Smooth muscle cell (in vitro differentiated cells): ENCODE measurements around the gene CACTIN. TPM values are rescaled to one million over a fixed set of nuclear protein-coding genes. Genes with fewer than 3 reads are reported as not detected.
"Not testable (repeated sequence)": the region's sequence is repeated elsewhere in the genome, so short reads cannot be mapped to it uniquely, and the experiment has no call there.

Source experiments
- DNase-seq: peaks from one replicate; lab custom pipeline; 2025; ENCODE audit not compliant: unreplicated experiment; lab: John Stamatoyannopoulos, UW
- H2AFZ ChIP-seq: fragments of 200-600 bp; sonication (generic); 2 replicates; pipeline ENCODE4 v1.6.0; 2016; ENCODE audit warnings: antibody characterized with exemption, low read depth, mild to moderate bottlenecking
- H3F3A ChIP-seq: fragments of 200-600 bp; sonication (generic); 2 replicates; pipeline ENCODE4 v1.6.0; 2017; ENCODE audit warnings: antibody characterized with exemption, low read depth
- H3K27ac ChIP-seq: fragments of 200-600 bp; sonication (generic); 2 replicates; pipeline ENCODE4 v1.5.1; 2016; ENCODE audit warnings: low read depth, mild to moderate bottlenecking
- H3K27me3 ChIP-seq: fragments of 200-600 bp; sonication (generic); 2 replicates; pipeline ENCODE4 v1.6.1; 2016; ENCODE audit warnings: low read depth, mild to moderate bottlenecking
- H3K36me3 ChIP-seq: fragments of 200-600 bp; sonication (generic); 2 replicates; pipeline ENCODE4 v1.5.1; 2016; ENCODE audit warnings: low read depth
- H3K4me1 ChIP-seq: fragments of 200-600 bp; sonication (generic); 2 replicates; pipeline ENCODE4 v1.5.1; 2016; ENCODE audit warnings: low read depth
- H3K4me2 ChIP-seq: fragments of 200-600 bp; sonication (generic); 2 replicates; pipeline ENCODE4 v1.6.0; 2016; ENCODE audit warnings: mild to moderate bottlenecking
- H3K4me3 ChIP-seq: fragments of 200-600 bp; sonication (generic); 2 replicates; pipeline ENCODE4 v1.5.1; 2016; ENCODE audit warnings: mild to moderate bottlenecking
- H3K79me2 ChIP-seq: fragments of 200-600 bp; sonication (generic); 2 replicates; pipeline ENCODE4 v1.6.0; 2016; ENCODE audit warnings: low read depth, mild to moderate bottlenecking
- H3K9ac ChIP-seq: fragments of 200-600 bp; sonication (generic); 2 replicates; pipeline ENCODE4 v1.6.0; 2016; ENCODE audit warnings: low read depth
- H3K9me3 ChIP-seq: fragments of 200-600 bp; sonication (generic); replicated peaks from 2 replicates; pipeline ENCODE4 v1.5.1; 2016; ENCODE audit warnings: low read depth
- H4K20me1 ChIP-seq: fragments of 200-600 bp; sonication (generic); 2 replicates; pipeline ENCODE4 v1.6.0; 2016; ENCODE audit warnings: low read depth
- WGBS: methylation state at CpG from one replicate; pipeline ENCODE4 v1.1.7; 2016; ENCODE audit warnings: low lambda C conversion rate; 5-methylcytosine and 5-hydroxymethylcytosine counted together
- polyA plus RNA-seq: library from polyadenylated mRNA; unstranded; fragments of >200 nt; fragmentation: Nextera tagmentation; extraction: Ambion mirVana; gene quantifications from 2 replicates; pipeline ENCODE4 v1.2.1, GENCODE V29; 2016
- total RNA-seq: library from RNA; depleted of rRNA; stranded (reverse); fragments of >200 nt; gene quantifications from 2 replicates; pipeline ENCODE4 v1.2.3, GENCODE V29; 2014
- TF ChIP-seq, protein P1 (sequence below): fragments of 200-600 bp; sonication (generic); IDR thresholded peaks from 2 replicates; pipeline ENCODE4 v1.5.1; 2017; ENCODE audit warnings: borderline replicate concordance, mild to moderate bottlenecking, antibody characterized with exemption; ENCODE audit not compliant: insufficient read depth, poor library complexity, severe bottlenecking

Gene CACTIN
- total and polyA plus RNA-seq, 2 experiments from 2014 or later, result 16.7 to 22.5 TPM

DNA sequence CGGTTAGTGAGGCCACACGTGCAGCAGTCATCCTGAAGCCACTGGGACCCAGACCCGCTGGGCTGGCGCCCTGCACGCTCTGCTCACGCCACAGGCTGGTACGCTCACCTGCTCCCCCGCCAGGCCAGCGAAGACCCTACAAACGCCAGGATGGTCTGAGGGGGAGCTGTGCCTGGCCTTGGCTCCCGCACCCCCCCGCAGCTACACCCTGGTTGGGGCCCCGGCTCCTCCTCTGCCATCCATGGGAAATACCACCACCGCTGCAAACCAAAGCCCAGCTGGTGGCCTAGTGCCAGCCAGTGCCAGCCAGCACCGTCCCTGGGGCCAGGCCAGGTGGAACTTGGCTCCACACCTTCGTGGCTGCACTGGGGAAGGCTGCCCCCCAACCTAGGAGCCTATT is 23.3 kb upstream of the CACTIN start:
- Histone ChIP-seq H3K4me3 (no peak overlapping the region), H2AFZ (no peak overlapping the region), H3K36me3 (no peaks in the 10 kb centered on the region), H3F3A (no peaks in the 10 kb centered on the region), H3K4me2 (no peak overlapping the region), H3K9me3 (no peaks in the 10 kb centered on the region), H3K27ac (no peak overlapping the region), H3K9ac (no peak overlapping the region), H3K79me2 (no peaks in the 10 kb centered on the region), H3K4me1 (no peaks in the 10 kb centered on the region), H4K20me1 (no peaks in the 10 kb centered on the region), H3K27me3 (no peaks in the 10 kb centered on the region)
- TF ChIP-seq, protein P1, sequence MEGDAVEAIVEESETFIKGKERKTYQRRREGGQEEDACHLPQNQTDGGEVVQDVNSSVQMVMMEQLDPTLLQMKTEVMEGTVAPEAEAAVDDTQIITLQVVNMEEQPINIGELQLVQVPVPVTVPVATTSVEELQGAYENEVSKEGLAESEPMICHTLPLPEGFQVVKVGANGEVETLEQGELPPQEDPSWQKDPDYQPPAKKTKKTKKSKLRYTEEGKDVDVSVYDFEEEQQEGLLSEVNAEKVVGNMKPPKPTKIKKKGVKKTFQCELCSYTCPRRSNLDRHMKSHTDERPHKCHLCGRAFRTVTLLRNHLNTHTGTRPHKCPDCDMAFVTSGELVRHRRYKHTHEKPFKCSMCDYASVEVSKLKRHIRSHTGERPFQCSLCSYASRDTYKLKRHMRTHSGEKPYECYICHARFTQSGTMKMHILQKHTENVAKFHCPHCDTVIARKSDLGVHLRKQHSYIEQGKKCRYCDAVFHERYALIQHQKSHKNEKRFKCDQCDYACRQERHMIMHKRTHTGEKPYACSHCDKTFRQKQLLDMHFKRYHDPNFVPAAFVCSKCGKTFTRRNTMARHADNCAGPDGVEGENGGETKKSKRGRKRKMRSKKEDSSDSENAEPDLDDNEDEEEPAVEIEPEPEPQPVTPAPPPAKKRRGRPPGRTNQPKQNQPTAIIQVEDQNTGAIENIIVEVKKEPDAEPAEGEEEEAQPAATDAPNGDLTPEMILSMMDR, result no peak
- WGBS, result 97% methylated on average over 16 of the region's 16 CpGs
- DNase-seq, result no peak

DNA sequence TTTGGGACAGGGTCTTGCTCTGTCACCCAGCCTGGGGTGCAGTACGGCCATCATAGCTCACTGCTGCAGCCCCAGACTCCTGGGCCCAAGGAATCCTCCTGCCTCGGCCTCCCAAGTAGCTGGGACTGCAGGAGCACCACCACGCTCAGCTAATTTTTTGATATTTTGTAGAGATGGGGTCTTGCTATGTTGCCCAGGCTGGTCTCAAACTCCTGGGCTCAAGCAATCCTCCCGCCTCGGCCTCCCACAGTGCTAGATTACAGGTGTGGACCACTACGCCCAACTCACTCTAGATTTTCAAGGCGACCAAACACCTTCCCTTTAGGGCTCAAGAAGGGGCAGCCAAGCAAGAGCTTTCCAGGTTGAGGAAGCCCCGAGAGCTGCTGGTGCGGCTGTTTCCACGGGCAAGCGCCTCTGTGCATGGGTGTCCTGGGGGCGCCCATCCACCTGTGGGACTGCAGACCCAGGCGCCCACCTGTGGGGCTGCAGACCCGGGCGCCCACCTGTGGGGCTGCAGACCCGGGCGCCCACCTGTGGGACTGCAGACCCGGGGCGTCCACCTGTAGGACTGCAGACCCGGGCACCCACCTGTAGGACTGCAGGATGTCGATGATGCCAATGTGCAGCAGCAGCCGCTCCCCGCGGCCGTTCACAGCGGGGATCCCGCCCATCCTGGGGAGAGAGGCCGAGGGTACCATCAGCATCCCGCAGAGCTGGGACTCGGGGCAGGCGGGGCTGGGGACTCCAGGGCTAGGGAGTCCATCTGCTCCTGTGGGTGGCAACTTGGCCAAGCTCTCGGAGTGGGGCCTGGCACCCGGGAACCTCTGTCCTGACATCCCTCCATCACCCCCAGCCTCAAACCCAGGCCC is 21.7 kb upstream of the CACTIN start:
- Histone ChIP-seq H4K20me1 (no peaks in the 10 kb centered on the region), H3K27me3 (no peaks in the 10 kb centered on the region), H3K9ac (no peak overlapping the region), H3K79me2 (no peaks in the 10 kb centered on the region), H3F3A (no peaks in the 10 kb centered on the region), H3K9me3 (no peaks in the 10 kb centered on the region), H3K27ac (no peak overlapping the region), H3K4me2 (no peak overlapping the region), H3K4me1 (no peaks in the 10 kb centered on the region), H2AFZ (no peak overlapping the region), H3K4me3 (no peak overlapping the region), H3K36me3 (no peaks in the 10 kb centered on the region)
- no peak for DNase-seq
- WGBS, result 99% methylated on average over 30 of the region's 33 CpGs
- TF ChIP-seq, protein P1, result no peak

DNA sequence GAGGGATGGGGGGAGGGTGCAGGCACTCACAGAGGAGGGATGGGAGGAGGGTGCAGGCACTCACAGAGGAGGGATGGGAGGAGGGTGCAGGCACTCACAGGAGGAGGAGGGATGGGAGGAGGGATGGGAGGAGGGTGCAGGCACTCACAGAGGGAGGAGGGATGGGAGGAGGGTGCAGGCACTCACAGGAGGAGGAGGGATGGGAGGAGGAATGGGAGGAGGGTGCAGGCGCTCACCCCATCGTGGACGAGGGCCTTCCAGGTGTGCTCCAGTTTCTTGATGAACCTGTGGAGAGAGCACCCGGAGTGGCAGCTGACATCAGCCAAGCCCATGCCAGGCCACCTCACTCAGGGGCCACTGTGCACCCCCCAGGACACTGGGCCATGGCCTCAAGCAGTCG is 20.5 kb upstream of the CACTIN start:
- H3F3A ChIP-seq, H4K20me1 ChIP-seq, H3K79me2 ChIP-seq, H3K4me3 ChIP-seq, H3K9me3 ChIP-seq, DNase-seq, H3K27me3 ChIP-seq, H3K27ac ChIP-seq, H3K9ac ChIP-seq, H3K36me3 ChIP-seq, H3K4me1 ChIP-seq, H3K4me2 ChIP-seq, H2AFZ ChIP-seq: not testable (repeated sequence)
- WGBS, result 100% methylated on average over 3 of the region's 5 CpGs

DNA sequence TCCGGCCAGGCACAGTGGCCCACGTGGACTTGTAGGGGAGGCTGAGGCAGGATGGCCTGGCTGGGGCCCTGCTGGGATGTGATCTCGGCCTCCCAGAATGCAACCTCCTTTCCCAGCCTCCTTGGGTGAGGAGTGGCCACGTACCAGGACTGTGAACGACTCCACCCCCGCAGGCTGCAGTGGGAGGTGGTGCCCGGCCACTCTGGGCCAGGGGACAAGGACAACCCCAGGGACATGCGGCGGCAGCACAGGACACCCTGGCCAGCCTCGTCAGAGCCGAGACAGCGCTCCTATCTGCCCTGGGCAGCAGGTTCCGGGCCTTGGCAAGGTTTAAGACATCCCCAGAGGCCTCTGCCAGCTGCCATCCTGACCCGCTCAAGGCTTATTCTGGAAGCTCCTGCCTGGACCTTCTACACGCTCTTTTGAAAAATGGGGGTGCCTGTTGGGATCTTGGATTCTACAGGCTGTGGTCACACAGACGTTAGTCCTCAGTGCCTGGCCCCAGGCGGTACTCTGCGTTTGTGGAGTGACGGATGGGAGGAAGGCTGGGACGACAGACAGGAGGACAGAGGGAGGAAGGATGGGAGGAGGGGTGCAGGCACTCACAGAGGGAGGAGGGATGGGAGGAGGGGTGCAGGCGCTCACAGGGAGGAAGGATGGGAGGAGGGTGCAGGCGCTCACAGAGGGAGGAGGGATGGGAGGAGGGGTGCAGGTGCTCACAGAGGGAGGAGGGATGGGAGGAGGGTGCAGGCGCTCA is 19.9 kb upstream of the CACTIN start:
- Histone ChIP-seq H3K27me3 (no peaks in the 10 kb centered on the region), H2AFZ (no peak overlapping the region), H3K36me3 (no peaks in the 10 kb centered on the region), H3K4me1 (no peaks in the 10 kb centered on the region), H3K9ac (no peak overlapping the region), H3F3A (no peaks in the 10 kb centered on the region), H3K79me2 (no peaks in the 10 kb centered on the region), H3K27ac (no peak overlapping the region), H4K20me1 (no peaks in the 10 kb centered on the region), H3K4me3 (no peak overlapping the region), H3K9me3 (no peaks in the 10 kb centered on the region), H3K4me2 (no peak overlapping the region)
- 94% methylated on average over 18 of the region's 23 CpGs for WGBS
- no peak for DNase-seq
- TF ChIP-seq, protein P1, result no peak
